ENCODE results near the gene CDS2.

CDS2 gene

GRCh38 chr20:5164645-5165625, 38.1 kb downstream of the CDS2 start:
- TF ChIP-seq CTCF (conservative IDR thresholded peaks at IDR 0.05): no peak
- H3K27ac ChIP-seq: no peak overlapping the region

DNA sequence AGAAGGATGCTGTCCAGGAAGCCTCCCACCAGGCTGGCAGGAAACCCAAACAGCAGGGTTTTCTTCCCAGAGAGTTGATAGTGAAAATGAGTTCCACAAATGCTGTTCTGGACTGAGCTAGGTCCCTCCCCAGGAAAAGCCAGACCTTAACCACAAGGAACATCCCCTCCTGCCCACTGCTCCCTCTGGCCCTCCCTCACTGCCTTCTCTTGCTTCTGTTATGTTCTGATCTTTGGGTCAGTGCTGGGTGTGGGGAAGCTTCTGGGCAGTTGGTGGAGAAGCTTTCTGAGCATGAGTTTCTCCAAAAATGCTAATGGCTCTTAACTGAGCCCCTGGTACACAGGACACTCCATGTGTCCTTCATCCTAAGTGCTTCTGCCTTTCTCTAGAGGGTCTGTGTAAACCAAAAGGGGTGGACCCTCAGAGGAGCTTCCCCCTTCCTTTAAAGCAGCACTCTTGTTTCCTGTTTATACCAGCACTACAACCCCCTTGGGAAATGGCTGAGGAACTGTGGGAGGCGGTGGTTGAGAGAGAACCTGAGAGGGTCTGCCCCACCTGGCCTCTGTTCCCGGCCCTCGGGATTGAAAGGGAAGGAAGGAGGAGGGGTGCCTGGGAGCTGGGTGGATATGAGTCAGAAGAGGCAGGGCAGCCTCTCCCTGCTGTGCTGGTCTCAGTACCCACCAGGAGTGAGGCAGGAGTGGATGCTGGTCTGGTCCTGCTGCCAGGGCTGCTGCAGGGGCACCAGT, 42.0 kb downstream of the CDS2 start:
- no peak for TF ChIP-seq CTCF (conservative IDR thresholded peaks at IDR 0.05)
- H3K27ac ChIP-seq: no peak overlapping the region

- no peak overlapping the region for H3K27ac ChIP-seq
- TF ChIP-seq CTCF (conservative IDR thresholded peaks at IDR 0.05): no peak
Measured at GRCh38 chr20:5170341-5170740, 43.5 kb downstream of the CDS2 start.

GRCh38 chr20:5171064-5171789, 44.4 kb downstream of the CDS2 start:
- TF ChIP-seq CTCF (conservative IDR thresholded peaks at IDR 0.05): no peak
- H3K27ac ChIP-seq: no peak overlapping the region

- H3K27ac ChIP-seq: no peak overlapping the region
- TF ChIP-seq CTCF (conservative IDR thresholded peaks at IDR 0.05): no peak
Measured at GRCh38 chr20:5171790-5172164, 45.0 kb downstream of the CDS2 start.

DNA sequence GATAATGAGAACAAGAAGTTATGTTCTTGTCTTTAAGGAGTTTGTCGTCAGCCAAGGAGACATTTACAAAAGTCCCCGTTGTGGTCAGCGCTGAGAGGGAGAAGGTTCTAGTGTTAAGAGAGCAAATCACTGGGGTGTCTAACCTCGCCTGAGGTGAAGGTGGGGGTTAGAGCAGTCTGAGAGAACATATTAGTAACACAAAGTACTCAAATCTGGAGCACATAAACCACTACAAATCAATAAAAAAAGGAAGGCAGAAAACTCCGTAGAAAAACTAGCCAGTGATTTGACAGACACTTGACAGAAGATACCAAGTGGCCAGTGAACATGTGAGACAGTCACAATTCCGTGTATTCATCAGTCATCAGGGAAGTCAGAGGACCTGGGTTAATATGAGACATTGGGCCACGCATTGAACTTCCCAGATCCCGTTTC, 45.4 kb downstream of the CDS2 start:
- TF ChIP-seq CTCF (conservative IDR thresholded peaks at IDR 0.05): no peak

More for the DNA sequence above, 45.4 kb downstream of the CDS2 start:
- H3K27ac ChIP-seq: no peak overlapping the region

Data from VCaP (cell line).